Endodermal cell (in vitro differentiated cells): Measurements from ENCODE around the gene PAGR1. TPM values are rescaled to one million over a fixed set of nuclear protein-coding genes. Genes with fewer than 3 reads are reported as not detected.
"Not testable (repeated sequence)": the region's sequence is repeated elsewhere in the genome, so short reads cannot be mapped to it uniquely, and the experiment has no call there.

ENCODE experiments used
- DNase-seq: peaks from one replicate; pipeline ENCODE4 v3.0.0-alpha.2; 2017
- H3K27ac ChIP-seq: 2 replicates; pipeline ENCODE4 v1.5.1; 2013; ENCODE audit warnings: mild to moderate bottlenecking, low read depth, low read length, moderate library complexity
- H3K27me3 ChIP-seq: 2 replicates; pipeline ENCODE4 v1.6.1; 2013; ENCODE audit warnings: mild to moderate bottlenecking, low read length, moderate library complexity; ENCODE audit not compliant: insufficient read depth, control insufficient read depth, poor library complexity, severe bottlenecking
- H3K36me3 ChIP-seq: 2 replicates; pipeline ENCODE4 v1.7.0; 2013; ENCODE audit warnings: mild to moderate bottlenecking, low read length, moderate library complexity; ENCODE audit not compliant: control insufficient read depth, insufficient read depth
- H3K4me1 ChIP-seq: one replicate; pipeline ENCODE4 v1.7.0; 2013; ENCODE audit warnings: low read length; ENCODE audit not compliant: control insufficient read depth, insufficient read depth
- H3K4me3 ChIP-seq: 2 replicates; pipeline ENCODE4 v1.5.1; 2013; ENCODE audit warnings: mild to moderate bottlenecking, low read length, moderate library complexity
- H3K9ac ChIP-seq: 2 replicates; pipeline ENCODE4 v1.6.1; 2013; ENCODE audit warnings: mild to moderate bottlenecking, low read length, moderate library complexity; ENCODE audit not compliant: poor library complexity, severe bottlenecking; ENCODE audit errors: extremely low read depth
- H3K9me3 ChIP-seq: 2 replicates; pipeline ENCODE4 v1.6.1; 2013; ENCODE audit warnings: mild to moderate bottlenecking, low read length, moderate library complexity; ENCODE audit not compliant: control insufficient read depth
- H3K27ac Mint-ChIP-seq: 2 replicates; pipeline ENCODE4 v1.8.0; 2020; ENCODE audit warnings: mixed read lengths
- H3K27me3 Mint-ChIP-seq: 2 replicates; pipeline ENCODE4 v1.8.0; 2021; ENCODE audit warnings: mild to moderate bottlenecking, mixed read lengths; ENCODE audit not compliant: insufficient read depth
- H3K36me3 Mint-ChIP-seq: 2 replicates; pipeline ENCODE4 v1.8.0; 2020; ENCODE audit warnings: low read depth, mixed read lengths
- H3K4me1 Mint-ChIP-seq: 2 replicates; pipeline ENCODE4 v1.8.0; 2020; ENCODE audit warnings: mixed read lengths
- H3K4me3 Mint-ChIP-seq: 2 replicates; pipeline ENCODE4 v1.8.0; 2020; ENCODE audit warnings: mild to moderate bottlenecking, moderate library complexity, mixed read lengths
- H3K9me3 Mint-ChIP-seq: 2 replicates; pipeline ENCODE4 v1.8.0; 2020; ENCODE audit warnings: mild to moderate bottlenecking, mixed read lengths
- CTCF ChIP-seq: fragments of 200-600 bp; sonication (generic); conservative IDR thresholded peaks from 2 replicates; pipeline ENCODE4 v1.5.0; 2021; ENCODE audit warnings: antibody characterized with exemption, mild to moderate bottlenecking
- WGBS, 2 experiments: methylation state at CpG; one replicate each; pipeline versions ENCODE4 v1.1.5 to v1.1.7; 2013; ENCODE audit warnings: missing lambda C conversion rate in 2 of 2, mixed read lengths in 1 of 2; ENCODE audit not compliant: insufficient coverage in 1 of 2, insufficient read length in 1 of 2; 5-methylcytosine and 5-hydroxymethylcytosine counted together
- total RNA-seq, 2 donors: library from RNA; stranded (reverse); fragmentation: NEBNext Ultra II Directional in 1 of 2; extraction: Animal tissue kit (Norgen Biotek cat#: 25700) in 1 of 2; gene quantifications; 2 replicates in 1 of 2; 3 replicates in 1 of 2; pipeline ENCODE4 v1.2.1, GENCODE V29; 2021

PAGR1 gene
- total RNA-seq, 2 donors from 2014 or later: 43.0 to 65.7 TPM

GRCh38 chr16:29864205-29864604 lies 48.3 kb downstream of the PAGR1 start:
- H3K9me3 ChIP-seq: no peaks in the 10 kb centered on the region
- Mint-ChIP-seq H3K9me3 (no peaks in the 10 kb centered on the region), H3K27ac (no peak overlapping the region), H3K36me3 (peaks cover 20% of the 10 kb centered on the region), H3K4me1 (peaks cover 2% of the 10 kb centered on the region), H3K4me3 (no peak overlapping the region), H3K27me3 (peaks cover 5% of the 10 kb centered on the region)
- no peak overlapping the region for H3K4me3 ChIP-seq
- 88 to 95% methylated on average over 5 to 9 of the region's 9 CpGs for WGBS, 2 experiments
- TF ChIP-seq CTCF: no peak
- no peaks in the 10 kb centered on the region for H3K27me3 ChIP-seq
- no peak overlapping the region for H3K27ac ChIP-seq
- no peaks in the 10 kb centered on the region for H3K4me1 ChIP-seq
- H3K36me3 ChIP-seq: peaks cover 9% of the 10 kb centered on the region
- DNase-seq: no peak
- H3K9ac ChIP-seq: no peak overlapping the region

- TF ChIP-seq CTCF: no peak
- Histone ChIP-seq H3K27me3 (no peaks in the 10 kb centered on the region), H3K9me3 (no peaks in the 10 kb centered on the region), H3K36me3 (no peaks in the 10 kb centered on the region), H3K4me1 (no peaks in the 10 kb centered on the region), H3K27ac (no peak overlapping the region), H3K4me3 (no peak overlapping the region), H3K9ac (no peak overlapping the region)
- Mint-ChIP-seq H3K4me1 (no peaks in the 10 kb centered on the region), H3K27me3 (peaks cover 5% of the 10 kb centered on the region), H3K27ac (no peak overlapping the region), H3K9me3 (no peaks in the 10 kb centered on the region), H3K4me3 (no peak overlapping the region), H3K36me3 (peaks cover 5% of the 10 kb centered on the region)
- no peak for DNase-seq
- WGBS, 2 experiments: 90 to 93% methylated on average over 7 to 8 of the region's 8 CpGs
Measured at GRCh38 chr16:29868396-29869009, 52.6 kb downstream of the PAGR1 start.

GRCh38 chr16:29869067-29869466 lies 53.1 kb downstream of the PAGR1 start:
- H3K9me3 ChIP-seq, H3K9ac ChIP-seq, H3K36me3 ChIP-seq, H3K9me3 Mint-ChIP-seq, H3K27ac ChIP-seq, H3K27me3 ChIP-seq, H3K4me3 ChIP-seq, H3K4me1 ChIP-seq, H3K36me3 Mint-ChIP-seq, H3K27ac Mint-ChIP-seq, DNase-seq, H3K27me3 Mint-ChIP-seq, H3K4me1 Mint-ChIP-seq, H3K4me3 Mint-ChIP-seq: not testable (repeated sequence)
- 96 to 100% methylated on average over 2 to 8 of the region's 8 CpGs for WGBS, 2 experiments

Other genes with a start within 250 kb of the PAGR1 start
- under 1 TPM in 1 of 2 donors, not detected in 1; 0.86 TPM for gene SPN, start 152.9 kb upstream of the PAGR1 start, total RNA-seq
- 100 to 1,000 TPM in 1 of 2 donors, 10 to 100 TPM in 1; 92.3 to 109 TPM for gene QPRT, start 137.0 kb upstream of the PAGR1 start, total RNA-seq
- not detected for gene C16orf54, start 70.2 kb upstream of the PAGR1 start, total RNA-seq
- gene ZG16, start 37.9 kb upstream of the PAGR1 start, total RNA-seq: not detected
- 100 to 1,000 TPM in 1 of 2 donors, 10 to 100 TPM in 1; 94.7 to 130 TPM for gene KIF22, start 25.4 kb upstream of the PAGR1 start, total RNA-seq
- gene MAZ, start 9.6 kb upstream of the PAGR1 start, total RNA-seq: 100 to 1,000 TPM; 320 to 325 TPM
- gene PRRT2, start 4.0 kb upstream of the PAGR1 start, total RNA-seq: 10 to 100 TPM in 1 of 2 donors, 1 to 10 TPM in 1; 8.2 to 15.7 TPM
- gene MVP, start 4.3 kb downstream of the PAGR1 start, total RNA-seq: 1 to 10 TPM; 3.0 to 8.0 TPM
- gene CDIPT, start 47.1 kb downstream of the PAGR1 start, total RNA-seq: 10 to 100 TPM; 63.4 to 68.4 TPM
- 10 to 100 TPM; 44.0 to 52.1 TPM for gene SEZ6L2, start 83.4 kb downstream of the PAGR1 start, total RNA-seq
- 1 to 10 TPM; 6.1 to 8.7 TPM for gene ASPHD1, start 84.3 kb downstream of the PAGR1 start, total RNA-seq
- 10 to 100 TPM; 21.5 to 27.5 TPM for gene KCTD13, start 110.1 kb downstream of the PAGR1 start, total RNA-seq
- 100 to 1,000 TPM; 122 to 136 TPM for gene TMEM219, start 145.9 kb downstream of the PAGR1 start, total RNA-seq
- gene TAOK2, start 157.7 kb downstream of the PAGR1 start, total RNA-seq: 10 to 100 TPM; 44.6 to 50.2 TPM
- 10 to 100 TPM in 1 of 2 donors, 1 to 10 TPM in 1; 9.4 to 13.9 TPM for gene HIRIP3, start 179.5 kb downstream of the PAGR1 start, total RNA-seq
- gene INO80E, start 180.1 kb downstream of the PAGR1 start, total RNA-seq: 10 to 100 TPM; 77.4 to 80.1 TPM
- 1 to 10 TPM; 6.2 to 9.9 TPM for gene DOC2A, start 194.9 kb downstream of the PAGR1 start, total RNA-seq
- not detected for gene C16orf92, start 207.0 kb downstream of the PAGR1 start, total RNA-seq
- 1 to 10 TPM; 3.3 to 3.5 TPM for gene TLCD3B, start 215.1 kb downstream of the PAGR1 start, total RNA-seq
- 100 to 1,000 TPM; 645 to 652 TPM for gene ALDOA, start 249.6 kb downstream of the PAGR1 start, total RNA-seq